Endodermal cell (in vitro differentiated cells): Measurements from ENCODE around the gene ZFAND4. TPM values are rescaled to one million over a fixed set of nuclear protein-coding genes. Genes with fewer than 3 reads are reported as not detected.

ENCODE experiments used
- DNase-seq: peaks from one replicate; pipeline ENCODE4 v3.0.0-alpha.2; 2017
- H3K27ac ChIP-seq: 2 replicates; pipeline ENCODE4 v1.5.1; 2013; ENCODE audit warnings: mild to moderate bottlenecking, low read depth, low read length, moderate library complexity
- H3K27me3 ChIP-seq: 2 replicates; pipeline ENCODE4 v1.6.1; 2013; ENCODE audit warnings: mild to moderate bottlenecking, low read length, moderate library complexity; ENCODE audit not compliant: insufficient read depth, control insufficient read depth, poor library complexity, severe bottlenecking
- H3K36me3 ChIP-seq: 2 replicates; pipeline ENCODE4 v1.7.0; 2013; ENCODE audit warnings: mild to moderate bottlenecking, low read length, moderate library complexity; ENCODE audit not compliant: control insufficient read depth, insufficient read depth
- H3K4me1 ChIP-seq: one replicate; pipeline ENCODE4 v1.7.0; 2013; ENCODE audit warnings: low read length; ENCODE audit not compliant: control insufficient read depth, insufficient read depth
- H3K4me3 ChIP-seq: 2 replicates; pipeline ENCODE4 v1.5.1; 2013; ENCODE audit warnings: mild to moderate bottlenecking, low read length, moderate library complexity
- H3K9ac ChIP-seq: 2 replicates; pipeline ENCODE4 v1.6.1; 2013; ENCODE audit warnings: mild to moderate bottlenecking, low read length, moderate library complexity; ENCODE audit not compliant: poor library complexity, severe bottlenecking; ENCODE audit errors: extremely low read depth
- H3K9me3 ChIP-seq: 2 replicates; pipeline ENCODE4 v1.6.1; 2013; ENCODE audit warnings: mild to moderate bottlenecking, low read length, moderate library complexity; ENCODE audit not compliant: control insufficient read depth
- H3K27ac Mint-ChIP-seq: 2 replicates; pipeline ENCODE4 v1.8.0; 2020; ENCODE audit warnings: mixed read lengths
- H3K27me3 Mint-ChIP-seq: 2 replicates; pipeline ENCODE4 v1.8.0; 2021; ENCODE audit warnings: mild to moderate bottlenecking, mixed read lengths; ENCODE audit not compliant: insufficient read depth
- H3K36me3 Mint-ChIP-seq: 2 replicates; pipeline ENCODE4 v1.8.0; 2020; ENCODE audit warnings: low read depth, mixed read lengths
- H3K4me1 Mint-ChIP-seq: 2 replicates; pipeline ENCODE4 v1.8.0; 2020; ENCODE audit warnings: mixed read lengths
- H3K4me3 Mint-ChIP-seq: 2 replicates; pipeline ENCODE4 v1.8.0; 2020; ENCODE audit warnings: mild to moderate bottlenecking, moderate library complexity, mixed read lengths
- H3K9me3 Mint-ChIP-seq: 2 replicates; pipeline ENCODE4 v1.8.0; 2020; ENCODE audit warnings: mild to moderate bottlenecking, mixed read lengths
- WGBS, 2 experiments: methylation state at CpG; one replicate each; pipeline versions ENCODE4 v1.1.5 to v1.1.7; 2013; ENCODE audit warnings: missing lambda C conversion rate in 2 of 2, mixed read lengths in 1 of 2; ENCODE audit not compliant: insufficient coverage in 1 of 2, insufficient read length in 1 of 2; 5-methylcytosine and 5-hydroxymethylcytosine counted together
- total RNA-seq, 2 donors: library from RNA; stranded (reverse); fragmentation: NEBNext Ultra II Directional in 1 of 2; extraction: Animal tissue kit (Norgen Biotek cat#: 25700) in 1 of 2; gene quantifications; 2 replicates in 1 of 2; 3 replicates in 1 of 2; pipeline ENCODE4 v1.2.1, GENCODE V29; 2021
- TF ChIP-seq, protein P1 (sequence below): fragments of 200-600 bp; sonication (generic); conservative IDR thresholded peaks from 2 replicates; pipeline ENCODE4 v1.5.0; 2021; ENCODE audit warnings: antibody characterized with exemption, mild to moderate bottlenecking

Gene ZFAND4
- total RNA-seq, 2 donors from 2014 or later: 13.4 to 16.8 TPM

DNA sequence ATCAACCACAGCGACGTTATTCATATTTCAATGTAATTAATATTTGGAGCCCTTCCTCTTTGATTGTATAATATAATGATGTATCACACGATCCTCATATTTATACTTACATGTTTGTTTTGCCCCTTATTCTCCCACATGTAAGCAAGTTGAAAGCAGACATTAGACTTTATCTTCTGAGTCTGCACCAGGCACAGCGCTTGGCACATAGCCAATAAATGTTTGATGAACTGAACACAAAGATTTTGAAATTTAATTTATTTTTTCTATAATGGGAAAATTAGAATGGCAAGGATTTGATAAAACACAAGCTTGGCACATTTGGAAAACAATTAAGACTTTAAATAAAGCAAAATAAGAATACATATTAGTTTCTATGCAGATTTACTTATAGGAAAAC, 31.6 kb downstream of the ZFAND4 start:
- Histone ChIP-seq H3K4me1 (no peaks in the 10 kb centered on the region), H3K27ac (no peak overlapping the region), H3K4me3 (no peak overlapping the region), H3K27me3 (no peaks in the 10 kb centered on the region), H3K36me3 (no peaks in the 10 kb centered on the region), H3K9ac (no peak overlapping the region), H3K9me3 (no peaks in the 10 kb centered on the region)
- Mint-ChIP-seq H3K36me3 (peaks cover 29% of the 10 kb centered on the region), H3K9me3 (peaks cover 2% of the 10 kb centered on the region), H3K4me1 (no peaks in the 10 kb centered on the region), H3K27ac (no peak overlapping the region), H3K4me3 (no peak overlapping the region), H3K27me3 (no peaks in the 10 kb centered on the region)
- DNase-seq: no peak
- 93% methylated on average over 4 of the region's 4 CpGs; no CpG with 5 or more reads in 1 of the 2 experiments for WGBS, 2 experiments
- TF ChIP-seq, protein P1, sequence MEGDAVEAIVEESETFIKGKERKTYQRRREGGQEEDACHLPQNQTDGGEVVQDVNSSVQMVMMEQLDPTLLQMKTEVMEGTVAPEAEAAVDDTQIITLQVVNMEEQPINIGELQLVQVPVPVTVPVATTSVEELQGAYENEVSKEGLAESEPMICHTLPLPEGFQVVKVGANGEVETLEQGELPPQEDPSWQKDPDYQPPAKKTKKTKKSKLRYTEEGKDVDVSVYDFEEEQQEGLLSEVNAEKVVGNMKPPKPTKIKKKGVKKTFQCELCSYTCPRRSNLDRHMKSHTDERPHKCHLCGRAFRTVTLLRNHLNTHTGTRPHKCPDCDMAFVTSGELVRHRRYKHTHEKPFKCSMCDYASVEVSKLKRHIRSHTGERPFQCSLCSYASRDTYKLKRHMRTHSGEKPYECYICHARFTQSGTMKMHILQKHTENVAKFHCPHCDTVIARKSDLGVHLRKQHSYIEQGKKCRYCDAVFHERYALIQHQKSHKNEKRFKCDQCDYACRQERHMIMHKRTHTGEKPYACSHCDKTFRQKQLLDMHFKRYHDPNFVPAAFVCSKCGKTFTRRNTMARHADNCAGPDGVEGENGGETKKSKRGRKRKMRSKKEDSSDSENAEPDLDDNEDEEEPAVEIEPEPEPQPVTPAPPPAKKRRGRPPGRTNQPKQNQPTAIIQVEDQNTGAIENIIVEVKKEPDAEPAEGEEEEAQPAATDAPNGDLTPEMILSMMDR: no peak

DNA sequence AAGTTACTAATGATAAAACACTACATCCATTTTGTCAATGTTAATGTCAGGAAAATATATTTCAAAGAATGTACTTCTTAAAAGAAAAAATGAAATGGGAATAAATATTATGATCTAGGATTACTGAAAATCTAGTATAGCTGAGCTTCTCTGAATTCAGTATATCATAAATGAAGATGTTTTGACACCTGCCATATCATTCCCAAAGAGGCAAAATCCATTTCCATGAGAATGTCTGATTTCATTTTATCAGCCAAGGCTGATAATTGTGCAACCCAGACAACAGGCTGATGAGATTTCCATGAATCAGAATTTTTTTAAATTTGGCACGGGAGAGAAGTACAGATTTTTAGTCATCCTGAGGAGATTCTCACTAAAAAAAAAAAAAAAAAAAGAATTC, 32.5 kb downstream of the ZFAND4 start:
- Mint-ChIP-seq H3K27ac (no peak overlapping the region), H3K36me3 (peaks cover 35% of the 10 kb centered on the region), H3K9me3 (peaks cover 2% of the 10 kb centered on the region), H3K4me3 (no peak overlapping the region), H3K27me3 (no peaks in the 10 kb centered on the region), H3K4me1 (no peaks in the 10 kb centered on the region)
- Histone ChIP-seq H3K9me3 (no peaks in the 10 kb centered on the region), H3K27me3 (no peaks in the 10 kb centered on the region), H3K4me1 (no peaks in the 10 kb centered on the region), H3K4me3 (no peak overlapping the region), H3K9ac (no peak overlapping the region), H3K27ac (no peak overlapping the region), H3K36me3 (no peaks in the 10 kb centered on the region)
- WGBS, 2 experiments: 100% methylated on average over 1 of the region's 1 CpG
- DNase-seq: no peak
- TF ChIP-seq, protein P1: no peak

DNA sequence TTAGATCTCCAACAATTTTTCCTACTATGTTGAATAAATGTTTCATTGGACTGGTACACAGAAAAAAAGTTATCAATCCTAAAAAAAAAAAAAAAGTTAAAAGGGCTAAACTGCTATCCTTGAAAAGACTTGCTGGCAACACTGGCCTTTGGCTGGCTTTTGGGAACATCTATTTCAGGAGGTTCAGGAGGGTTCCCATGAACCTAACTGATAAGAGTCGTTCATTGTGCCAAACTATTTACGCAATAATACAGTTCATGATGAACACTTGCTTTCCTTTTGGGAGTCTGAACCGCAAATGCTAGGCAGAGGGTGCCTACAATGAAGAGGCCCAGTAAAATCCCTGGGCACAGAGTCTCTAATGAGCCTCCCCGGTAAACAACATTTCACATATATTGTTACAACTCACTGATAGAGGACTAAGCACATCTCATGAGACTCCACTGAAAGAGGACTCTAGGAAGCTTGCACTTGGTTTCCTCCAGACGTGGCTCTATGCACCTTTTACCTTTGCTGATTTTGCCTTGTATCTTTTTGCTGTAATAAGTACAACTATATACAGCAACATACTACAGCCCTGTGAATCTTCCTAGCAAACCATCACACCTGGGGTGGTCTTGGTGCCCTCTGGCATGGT, 45.0 kb downstream of the ZFAND4 start:
- H3K27me3 ChIP-seq: no peaks in the 10 kb centered on the region
- H3K4me3 Mint-ChIP-seq: no peak overlapping the region
- no peaks in the 10 kb centered on the region for H3K4me1 Mint-ChIP-seq
- WGBS, 2 experiments: 93 to 94% methylated on average over 3 to 5 of the region's 5 CpGs
- H3K36me3 ChIP-seq: no peaks in the 10 kb centered on the region
- H3K4me1 ChIP-seq: no peaks in the 10 kb centered on the region
- no peak overlapping the region for H3K27ac Mint-ChIP-seq
- TF ChIP-seq, protein P1: no peak
- no peaks in the 10 kb centered on the region for H3K27me3 Mint-ChIP-seq
- H3K9me3 ChIP-seq: no peaks in the 10 kb centered on the region
- H3K27ac ChIP-seq: no peak overlapping the region
- H3K9ac ChIP-seq: no peak overlapping the region
- H3K4me3 ChIP-seq: no peak overlapping the region
- no peaks in the 10 kb centered on the region for H3K9me3 Mint-ChIP-seq
- no peak for DNase-seq
- peaks cover 4% of the 10 kb centered on the region for H3K36me3 Mint-ChIP-seq
